ENCODE results near the gene DCBLD2.

DCBLD2 gene

DNA sequence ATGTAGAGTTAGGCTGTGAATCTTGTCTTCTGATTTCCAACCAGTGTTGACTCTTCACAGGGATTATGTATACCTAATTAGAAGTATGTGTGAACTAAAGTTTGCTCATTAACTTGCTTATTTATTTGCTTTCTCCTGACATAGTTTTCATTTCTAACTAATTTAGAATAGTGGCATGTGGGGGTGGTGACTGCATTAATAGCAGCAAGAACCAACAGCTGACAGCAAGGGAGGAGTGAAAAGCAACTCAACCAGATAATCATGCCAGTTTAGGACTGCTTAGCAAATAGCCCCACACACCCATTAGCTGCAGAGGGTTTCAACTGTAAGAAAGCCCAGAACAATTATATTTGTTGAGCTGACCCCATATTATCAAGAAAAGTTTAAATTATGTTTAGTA lies 134.6 kb downstream of the DCBLD2 start:
- DNase-seq (ENCODE audit: low spot score), result no peak

DNA sequence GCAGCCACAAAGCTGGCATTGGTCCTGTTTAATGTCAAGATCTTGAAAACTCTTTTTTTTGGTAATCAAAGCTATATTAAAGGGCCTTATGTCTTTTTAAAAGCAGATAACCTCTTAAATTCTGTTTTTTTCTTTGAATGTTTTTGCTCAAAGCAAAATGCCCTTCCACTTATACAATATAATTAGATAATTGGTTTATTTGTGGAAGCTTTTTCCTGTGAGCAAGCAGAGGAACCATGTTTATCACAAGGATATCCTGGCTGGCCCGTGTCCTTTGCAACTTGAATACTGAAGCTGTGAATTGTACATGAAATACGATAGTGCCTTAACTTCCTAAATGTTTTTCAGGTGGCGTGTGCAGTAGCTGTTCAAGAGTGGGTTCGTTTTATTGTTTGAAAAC lies 135.8 kb downstream of the DCBLD2 start:
- DNase-seq (ENCODE audit: low spot score), result no peak

- DNase-seq (ENCODE audit: low spot score), result no peak
Measured at GRCh38 chr3:98764472-98764884, 137.0 kb downstream of the DCBLD2 start.

- DNase-seq (ENCODE audit: low spot score), result no peak
Measured at GRCh38 chr3:98763819-98764418, 137.6 kb downstream of the DCBLD2 start.

DNA sequence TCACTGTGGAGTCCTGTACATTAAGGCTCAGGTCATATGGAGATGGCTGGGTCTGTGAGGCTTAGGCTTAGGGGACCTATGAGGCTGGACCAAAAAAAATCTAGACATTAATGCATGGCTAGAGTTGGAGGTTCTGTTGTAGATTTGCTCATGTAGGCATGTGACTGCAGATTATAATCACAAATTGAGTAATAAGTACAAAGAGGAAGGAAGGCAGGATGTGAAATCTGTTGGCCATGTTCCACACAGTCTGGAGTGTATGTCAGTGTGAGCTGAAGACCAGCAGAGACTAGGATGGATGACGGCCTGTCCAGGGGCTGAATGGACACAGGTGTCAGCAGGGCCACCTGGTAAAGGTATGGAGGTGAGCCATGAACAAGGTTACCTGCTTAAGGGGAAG lies 138.4 kb downstream of the DCBLD2 start, which contains the start of gene ST3GAL6:
ST3GAL6 (plus strand) TSS at position 265 of the 400 bp plus-strand sequence. CDS start 5,101 bp downstream, outside the sequence.
- DNase-seq (ENCODE audit: low spot score), result no peak

- DNase-seq (ENCODE audit: low spot score), result no peak
Measured at GRCh38 chr3:98761643-98762229, 139.8 kb downstream of the DCBLD2 start.

DNA sequence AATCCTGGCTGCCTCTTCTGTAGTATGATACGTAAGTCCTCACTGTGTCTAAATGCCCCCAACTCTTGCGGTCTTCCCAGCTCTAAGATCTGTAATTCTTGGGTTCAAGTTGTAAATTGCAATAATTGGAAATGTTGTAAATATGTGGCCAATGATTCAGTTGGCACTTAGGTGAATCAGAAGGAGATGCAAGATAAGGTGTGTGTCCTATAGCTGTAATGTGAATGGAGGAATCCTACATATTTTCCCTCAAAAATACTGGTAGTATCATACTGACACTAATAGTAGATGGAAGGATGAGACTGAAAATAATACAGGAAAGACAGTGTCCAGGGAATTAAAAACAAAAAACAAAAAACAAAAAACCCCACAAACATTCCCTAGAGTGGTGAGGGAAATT lies 141.9 kb downstream of the DCBLD2 start:
- DNase-seq (ENCODE audit: low spot score), result no peak

DNA sequence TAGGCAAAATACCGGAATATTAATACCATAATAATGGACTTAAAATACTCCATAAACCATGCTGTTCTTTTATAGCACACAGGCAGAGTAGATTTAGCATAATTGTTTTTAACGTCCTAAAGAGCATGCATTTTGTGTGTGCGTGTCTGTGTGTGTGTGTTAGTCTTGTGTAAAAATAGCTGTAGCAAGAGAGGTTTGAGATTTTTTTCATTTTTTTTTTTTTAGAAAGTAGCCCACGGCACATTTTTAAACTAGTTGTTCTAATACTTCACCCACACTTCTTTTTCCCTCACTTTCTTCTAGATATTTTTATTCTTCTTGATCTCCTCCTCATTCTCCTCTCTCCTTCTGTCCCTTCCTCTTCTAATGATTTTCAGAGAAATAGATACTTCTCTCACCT lies 145.9 kb downstream of the DCBLD2 start:
- no peak for DNase-seq (ENCODE audit: low spot score)

- no peak for DNase-seq (ENCODE audit: low spot score)
Measured at GRCh38 chr3:98754483-98754882, 147.0 kb downstream of the DCBLD2 start.

DNA sequence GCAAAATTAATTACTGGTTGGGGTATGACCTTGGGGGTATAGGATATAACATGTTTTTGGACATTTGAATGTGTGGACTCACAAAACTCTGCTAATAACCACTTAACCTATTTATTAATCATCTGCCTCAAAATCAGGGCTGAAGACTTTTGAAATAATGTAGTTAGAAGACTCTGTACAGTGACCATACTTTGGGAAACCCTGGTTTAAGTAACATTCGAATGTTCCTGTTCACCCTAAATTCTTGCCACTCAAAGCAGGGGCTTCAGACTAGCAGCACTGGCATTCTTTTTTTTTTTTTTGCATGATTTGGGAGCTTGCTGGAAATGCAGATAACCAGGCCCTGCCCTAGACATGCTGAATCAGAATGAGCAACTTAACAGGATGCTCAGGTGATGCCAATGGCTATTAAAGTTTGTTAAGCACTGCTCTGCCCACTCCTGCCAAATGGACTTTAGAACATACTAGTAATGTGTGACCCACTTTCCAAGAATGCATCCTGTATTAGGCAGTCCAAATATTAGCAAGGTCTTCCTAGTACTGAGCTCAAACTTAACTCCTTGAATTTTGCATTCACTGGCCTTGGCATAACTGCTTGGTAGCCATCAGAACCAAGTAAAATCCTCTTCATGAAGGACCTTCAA lies 151.1 kb downstream of the DCBLD2 start:
- DNase-seq (ENCODE audit: low spot score), result no peak

DNA sequence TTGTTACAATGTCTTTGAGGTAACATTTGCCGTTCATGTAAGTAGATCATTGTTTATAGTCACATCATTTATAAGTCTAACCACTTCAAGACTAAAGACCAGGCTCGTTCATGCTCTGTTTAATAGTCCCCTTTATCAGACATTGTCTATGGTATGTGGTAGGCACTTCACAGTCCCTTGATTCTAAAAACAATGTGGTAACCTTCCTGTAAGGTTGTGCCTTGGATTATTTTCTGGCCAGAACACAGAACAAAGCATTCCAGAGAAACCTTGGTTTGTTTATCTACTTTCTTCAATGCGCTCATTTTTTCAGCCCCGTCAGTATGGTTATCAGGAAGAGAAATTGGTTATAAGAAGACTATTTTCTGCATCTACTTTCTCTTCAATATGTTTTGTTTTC lies 154.6 kb downstream of the DCBLD2 start:
- DNase-seq (ENCODE audit: low spot score), result no peak

- no peak for DNase-seq (ENCODE audit: low spot score)
Measured at GRCh38 chr3:98746122-98746521, 155.4 kb downstream of the DCBLD2 start.

Data from iPS-NIHi11 (cell line).